ENCODE results near the gene NAA60. TPM values are rescaled to one million over a fixed set of nuclear protein-coding genes. Genes with fewer than 3 reads are reported as not detected.

Gene NAA60
- total and polyA plus RNA-seq, 9 of the 15 experiments (the other 6 are each of a cell fraction or from before 2014, with no cell fraction given), result 2.1 to 49.4 (median 10.3) TPM

DNA sequence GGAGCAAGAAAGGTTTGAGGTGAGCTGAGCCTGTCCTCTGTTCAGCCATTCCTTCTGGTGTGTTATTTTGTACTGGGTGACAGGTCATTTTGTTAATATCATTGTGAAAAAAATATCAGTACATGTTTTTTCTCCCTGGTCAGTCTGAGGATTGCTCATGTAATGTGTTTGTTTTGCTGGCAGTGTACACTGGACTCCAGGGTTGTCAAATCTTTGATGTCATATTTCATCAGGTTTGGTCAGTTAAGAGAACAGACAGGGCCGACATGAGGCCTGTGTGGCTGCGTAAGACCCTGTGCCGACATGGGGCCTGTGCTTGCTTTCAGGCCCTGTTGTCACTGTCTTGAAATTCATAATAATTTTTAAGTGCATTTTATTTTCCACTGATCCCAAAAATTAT, 79.8 kb downstream of the NAA60 start:
- Histone ChIP-seq H3K4me2 (ENCODE audit: insufficient read depth, low read length) (no peak overlapping the region), H3K9me1 (ENCODE audit: control insufficient read depth, insufficient read depth, low read length) (no peaks in the 10 kb centered on the region), H3K9ac (ENCODE audit: insufficient read depth in 1 of 2, low read depth in 2 of 2, low read length in 2 of 2) (no peak overlapping the region), H4K20me1 (replicated peaks; ENCODE audit: control insufficient read depth, insufficient read depth, low read length) (no peaks in the 10 kb centered on the region), H2AFZ (ENCODE audit: low read depth, low read length) (no peak overlapping the region), H3K79me2 (ENCODE audit: control insufficient read depth, insufficient read depth, low read length) (no peaks in the 10 kb centered on the region), H3K27ac (ENCODE audit: extremely low read depth, low read depth, low read length) (no peak overlapping the region), H3K27me3 (ENCODE audit: control insufficient read depth in 2 of 2, insufficient read depth in 2 of 2, low read length in 2 of 2) (no peaks in the 10 kb centered on the region), H3K9me3 (replicated peaks; ENCODE audit: control insufficient read depth, insufficient read depth, low read depth, low read length) (no peaks in the 10 kb centered on the region), H3K4me1 (replicated peaks in 1 of 2; ENCODE audit: control insufficient read depth in 2 of 2, insufficient read depth in 2 of 2, low read length in 2 of 2) (0 out of 5 replicates have a peak, but pooled peaks cover 0 to 3% of the 10 kb centered on the region in 2 experiments), H3K4me3 (no peak overlapping the region), H3K36me3 (ENCODE audit: control insufficient read depth, insufficient read depth, low read length) (peaks cover 5% of the 10 kb centered on the region; the same call in 1 of the 3 replicates)
- intact Hi-C loops (cut with micrococcal nuclease) (no loop called here), in situ Hi-C loops (cut with MboI) (no loop called here)
- BruUV-seq (replicated peaks), result no TSS peak
- ChIA-PET CTCF (ENCODE audit: low intra/inter-chr PET ratio) (no interaction called here), POLR2A (interaction anchor here (0.6 to 2.3 kb wide), 3 partner anchors 14 to 329 kb away, joined by 3 to 4 read pairs (median 4); no protein-coding TSS in a partner anchor)
- ATAC-seq (no peak), FAIRE-seq (no peak), DNase-seq (ENCODE audit: extremely low read depth in 1 of 4, low spot score in 3 of 4) (no peak)
- 64% methylated on average over 3 of the region's 3 CpGs for WGBS (ENCODE audit: insufficient coverage, low coverage, missing lambda C conversion rate)
- TF ChIP-seq CBFB (CRISPR knock-in tag; IDR thresholded peaks at IDR 0.05) (no peak), THRAP3 (IDR thresholded peaks at IDR 0.05; ENCODE audit: borderline replicate concordance) (no peak), SRSF3 (IDR thresholded peaks at IDR 0.05; ENCODE audit: insufficient read depth, low read length) (no peak), NONO (IDR thresholded peaks at IDR 0.05; ENCODE audit: low read depth in 2 of 2, low read length in 1 of 2) (no peak), CREBBP (IDR thresholded peaks at IDR 0.05; ENCODE audit: low read depth, low read length) (no peak), CXXC5 (CRISPR knock-in tag; IDR thresholded peaks at IDR 0.05) (no peak), LCOR (CRISPR knock-in tag; IDR thresholded peaks at IDR 0.05) (no peak)
- TF ChIP-seq, protein P1, sequence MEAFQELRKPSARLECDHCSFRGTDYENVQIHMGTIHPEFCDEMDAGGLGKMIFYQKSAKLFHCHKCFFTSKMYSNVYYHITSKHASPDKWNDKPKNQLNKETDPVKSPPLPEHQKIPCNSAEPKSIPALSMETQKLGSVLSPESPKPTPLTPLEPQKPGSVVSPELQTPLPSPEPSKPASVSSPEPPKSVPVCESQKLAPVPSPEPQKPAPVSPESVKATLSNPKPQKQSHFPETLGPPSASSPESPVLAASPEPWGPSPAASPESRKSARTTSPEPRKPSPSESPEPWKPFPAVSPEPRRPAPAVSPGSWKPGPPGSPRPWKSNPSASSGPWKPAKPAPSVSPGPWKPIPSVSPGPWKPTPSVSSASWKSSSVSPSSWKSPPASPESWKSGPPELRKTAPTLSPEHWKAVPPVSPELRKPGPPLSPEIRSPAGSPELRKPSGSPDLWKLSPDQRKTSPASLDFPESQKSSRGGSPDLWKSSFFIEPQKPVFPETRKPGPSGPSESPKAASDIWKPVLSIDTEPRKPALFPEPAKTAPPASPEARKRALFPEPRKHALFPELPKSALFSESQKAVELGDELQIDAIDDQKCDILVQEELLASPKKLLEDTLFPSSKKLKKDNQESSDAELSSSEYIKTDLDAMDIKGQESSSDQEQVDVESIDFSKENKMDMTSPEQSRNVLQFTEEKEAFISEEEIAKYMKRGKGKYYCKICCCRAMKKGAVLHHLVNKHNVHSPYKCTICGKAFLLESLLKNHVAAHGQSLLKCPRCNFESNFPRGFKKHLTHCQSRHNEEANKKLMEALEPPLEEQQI (IDR thresholded peaks at IDR 0.05), result no peak
